LNCaP clone FGC (cell line): Measurements from ENCODE around the gene CCL13.

Experiments
- DNase-seq: peaks from one replicate; pipeline ENCODE4 v3.0.0-alpha.2; 2011; ENCODE audit warnings: low read depth
- H3K4me3 ChIP-seq: 2 replicates; pipeline ENCODE4 v1.5.1; 2011; ENCODE audit warnings: mild to moderate bottlenecking, low read depth, low read length, control low read depth
- TF ChIP-seq, protein P1 (sequence below): IDR thresholded peaks from 2 replicates; pipeline ENCODE4 v1.5.1; 2012; ENCODE audit warnings: mild to moderate bottlenecking; ENCODE audit not compliant: control insufficient read depth, insufficient read depth; ENCODE audit errors: extremely low read depth

The CCL13 gene

DNA sequence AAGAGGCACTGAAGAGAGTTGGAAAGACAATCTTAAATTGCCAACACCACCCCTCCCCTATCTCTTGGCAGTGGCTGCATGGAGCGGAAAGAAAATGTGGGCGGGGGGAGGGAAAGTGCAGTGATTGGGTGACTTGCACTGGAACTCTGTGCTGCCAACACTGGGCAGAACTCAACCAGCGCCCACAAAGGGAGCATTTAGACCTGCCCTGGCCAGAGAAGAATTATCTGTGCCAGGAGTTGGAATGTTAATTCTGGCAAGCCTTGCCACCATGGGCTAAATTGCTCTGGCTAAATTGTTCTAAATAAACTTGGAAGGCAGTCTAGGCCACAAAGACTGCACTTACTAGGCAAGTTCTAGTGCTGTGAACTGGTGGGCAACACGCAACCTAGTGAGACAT is 6.5 kb upstream of the CCL13 start:
- TF ChIP-seq, protein P1, sequence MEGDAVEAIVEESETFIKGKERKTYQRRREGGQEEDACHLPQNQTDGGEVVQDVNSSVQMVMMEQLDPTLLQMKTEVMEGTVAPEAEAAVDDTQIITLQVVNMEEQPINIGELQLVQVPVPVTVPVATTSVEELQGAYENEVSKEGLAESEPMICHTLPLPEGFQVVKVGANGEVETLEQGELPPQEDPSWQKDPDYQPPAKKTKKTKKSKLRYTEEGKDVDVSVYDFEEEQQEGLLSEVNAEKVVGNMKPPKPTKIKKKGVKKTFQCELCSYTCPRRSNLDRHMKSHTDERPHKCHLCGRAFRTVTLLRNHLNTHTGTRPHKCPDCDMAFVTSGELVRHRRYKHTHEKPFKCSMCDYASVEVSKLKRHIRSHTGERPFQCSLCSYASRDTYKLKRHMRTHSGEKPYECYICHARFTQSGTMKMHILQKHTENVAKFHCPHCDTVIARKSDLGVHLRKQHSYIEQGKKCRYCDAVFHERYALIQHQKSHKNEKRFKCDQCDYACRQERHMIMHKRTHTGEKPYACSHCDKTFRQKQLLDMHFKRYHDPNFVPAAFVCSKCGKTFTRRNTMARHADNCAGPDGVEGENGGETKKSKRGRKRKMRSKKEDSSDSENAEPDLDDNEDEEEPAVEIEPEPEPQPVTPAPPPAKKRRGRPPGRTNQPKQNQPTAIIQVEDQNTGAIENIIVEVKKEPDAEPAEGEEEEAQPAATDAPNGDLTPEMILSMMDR = no peak
- H3K4me3 ChIP-seq = no peak overlapping the region
- no peak for DNase-seq

DNA sequence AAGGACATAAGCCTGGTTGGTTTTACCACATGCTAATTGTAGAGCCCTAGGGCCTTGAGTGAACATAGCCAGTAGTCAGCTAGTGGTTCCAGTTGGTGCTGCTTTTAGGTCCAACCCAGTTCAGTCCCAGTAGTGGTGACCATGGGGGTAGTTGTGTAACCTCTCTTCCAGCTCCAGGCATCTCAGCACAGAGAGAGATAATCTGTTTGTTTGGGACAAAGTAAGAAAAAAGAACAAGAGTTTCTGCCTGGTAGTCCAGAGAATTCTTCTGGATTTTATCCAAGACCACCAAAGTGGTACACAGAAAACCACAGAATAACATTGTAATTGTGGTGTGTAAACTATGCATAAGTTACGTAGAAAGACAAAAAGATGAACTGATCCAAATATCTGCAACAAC is 5.2 kb upstream of the CCL13 start:
- H3K4me3 ChIP-seq = no peak overlapping the region
- no peak for DNase-seq
- TF ChIP-seq, protein P1 = no peak

DNA sequence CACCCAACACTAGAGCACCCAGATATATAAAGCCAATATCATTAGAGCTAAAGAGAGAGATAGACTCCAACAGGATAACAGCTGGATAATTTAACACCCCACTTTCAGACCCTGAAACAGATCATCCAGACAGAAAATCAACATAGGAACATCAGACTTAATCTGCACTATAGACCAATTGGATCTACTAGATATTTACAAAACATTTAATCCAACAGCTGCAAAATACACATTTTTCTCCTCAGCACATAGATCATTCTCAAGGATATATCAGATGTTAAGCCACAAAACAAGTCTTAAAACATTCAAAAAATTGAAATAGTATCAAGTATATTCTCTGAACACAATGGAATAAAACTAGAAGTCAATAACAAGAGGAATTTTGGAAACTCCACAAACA is 4.1 kb upstream of the CCL13 start:
- TF ChIP-seq, protein P1 = no peak
- DNase-seq = no peak
- no peak overlapping the region for H3K4me3 ChIP-seq

DNA sequence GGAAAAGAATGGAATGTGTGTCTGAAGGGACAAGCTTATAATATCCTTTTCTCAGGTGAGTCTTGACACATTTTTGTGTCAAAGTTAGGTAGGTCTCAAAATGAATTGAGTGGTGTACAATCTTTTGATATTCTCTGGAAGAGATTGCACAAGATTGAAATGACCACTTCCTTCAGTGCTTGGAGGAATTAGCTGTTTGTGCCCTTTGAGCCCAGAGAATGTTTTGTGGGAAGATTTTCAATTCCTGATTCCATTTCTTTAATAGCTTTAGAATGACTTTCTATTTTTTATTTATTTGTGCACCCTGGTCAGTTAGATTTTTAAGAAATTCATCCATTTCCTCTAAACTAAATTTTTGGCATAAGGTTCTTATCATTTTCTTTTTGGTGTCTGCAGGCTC is 1.6 kb upstream of the CCL13 start:
- TF ChIP-seq, protein P1 = no peak
- DNase-seq = no peak
- H3K4me3 ChIP-seq = no peak overlapping the region

DNA sequence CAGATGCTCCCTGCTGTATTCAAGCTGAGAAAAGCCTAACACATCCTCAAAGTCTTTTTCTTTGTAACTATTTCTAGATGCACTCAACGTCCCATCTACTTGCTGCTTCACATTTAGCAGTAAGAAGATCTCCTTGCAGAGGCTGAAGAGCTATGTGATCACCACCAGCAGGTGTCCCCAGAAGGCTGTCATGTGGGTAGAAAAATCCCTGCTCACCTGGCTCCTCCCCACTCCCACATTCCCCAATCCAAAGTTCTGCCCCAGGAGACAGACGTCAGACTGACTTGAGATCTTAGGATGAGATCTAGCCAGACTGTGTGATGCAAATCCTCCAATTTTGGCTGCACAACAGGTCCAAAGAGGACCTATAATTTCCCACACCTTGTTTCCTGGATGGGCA is 1.1 kb downstream of the CCL13 start:
- no peak for DNase-seq
- TF ChIP-seq, protein P1 = 0 out of 2 replicates have a peak, but pooled peaks have one; percentile 22
- H3K4me3 ChIP-seq = no peak overlapping the region

DNA sequence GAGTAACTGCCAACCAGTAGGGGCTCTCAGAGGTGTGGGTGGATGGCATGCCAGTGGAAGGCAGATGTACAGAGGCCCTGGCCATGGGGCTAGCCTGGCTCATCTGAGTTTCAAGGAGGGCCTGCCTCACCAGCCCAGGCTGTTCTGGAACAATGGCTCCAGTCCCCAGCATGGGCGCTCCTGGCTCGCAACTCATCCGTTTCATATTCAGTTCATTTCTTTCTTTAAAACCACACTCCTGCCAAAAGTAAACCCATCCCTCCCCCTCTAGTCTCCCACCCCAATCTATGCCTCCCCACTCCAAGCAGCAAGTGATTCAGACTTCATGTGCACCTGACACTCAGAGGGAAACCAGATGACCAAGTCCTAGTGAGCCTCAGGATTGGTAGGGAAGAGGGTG is 2.4 kb downstream of the CCL13 start:
- TF ChIP-seq, protein P1 = no peak
- no peak for DNase-seq
- H3K4me3 ChIP-seq = no peak overlapping the region

DNA sequence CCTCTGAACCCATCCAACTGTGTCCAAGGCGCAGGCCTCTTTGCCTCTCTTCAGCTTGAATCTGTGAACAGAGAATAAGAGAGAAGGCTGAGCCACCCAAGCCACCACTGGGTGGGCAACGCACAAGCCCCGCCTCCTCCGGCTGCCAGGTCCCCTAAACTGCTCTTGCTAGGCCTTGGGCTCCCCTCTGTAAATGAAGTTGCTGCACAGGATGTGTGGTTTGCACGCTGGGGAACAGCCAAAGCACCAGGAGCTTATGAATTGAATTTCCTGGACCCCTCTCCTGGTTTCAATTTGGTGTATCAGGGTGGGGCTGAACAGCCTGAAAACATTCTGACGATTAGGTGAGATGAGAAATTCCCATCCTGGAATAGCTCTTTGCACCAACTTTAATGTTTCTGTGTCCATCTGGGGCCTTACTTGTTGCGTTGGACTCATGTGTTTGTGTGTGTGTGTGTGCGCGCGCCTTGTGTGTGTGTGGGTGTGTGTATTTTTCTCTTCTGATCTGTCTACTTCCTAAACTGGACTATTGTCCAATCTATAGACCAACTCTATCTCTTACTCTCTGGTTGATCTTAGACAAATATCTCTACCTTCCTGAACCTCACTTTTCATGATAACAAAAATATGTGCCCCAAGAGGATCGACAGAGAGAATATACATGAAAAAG is 4.5 kb downstream of the CCL13 start:
- no peak overlapping the region for H3K4me3 ChIP-seq
- TF ChIP-seq, protein P1 = no peak
- no peak for DNase-seq
